ENCODE results near the gene RACGAP1. TPM values are rescaled to one million over a fixed set of nuclear protein-coding genes. Genes with fewer than 3 reads are reported as not detected.

The RACGAP1 gene
- total and polyA plus RNA-seq, 2 of the 8 experiments (the other 6 are each of a cell fraction or from before 2014, with no cell fraction given) = 18.0 to 66.3 TPM

DNA sequence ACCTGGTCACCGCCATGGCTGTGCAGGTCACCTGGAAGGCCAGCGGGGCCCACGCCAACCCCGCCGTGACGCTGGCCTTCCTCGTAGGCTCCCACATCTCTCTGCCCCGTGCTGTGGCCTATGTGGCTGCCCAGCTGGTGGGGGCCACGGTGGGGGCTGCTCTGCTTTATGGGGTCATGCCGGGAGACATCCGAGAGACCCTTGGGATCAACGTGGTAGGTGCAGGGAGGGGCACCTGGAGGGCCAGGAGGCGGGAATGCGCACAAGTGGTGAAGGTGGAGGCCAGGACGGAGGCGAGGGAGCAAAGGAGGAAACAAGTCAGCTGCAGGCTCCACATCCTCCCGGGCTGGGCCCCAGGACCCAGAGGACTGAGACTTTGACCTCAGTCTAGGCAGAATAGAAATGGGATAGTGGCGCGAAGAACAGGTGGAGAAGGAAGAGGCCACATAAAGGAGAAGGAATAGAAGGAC, 51.9 kb downstream of the RACGAP1 start (continued):
- TF ChIP-seq, protein P1, sequence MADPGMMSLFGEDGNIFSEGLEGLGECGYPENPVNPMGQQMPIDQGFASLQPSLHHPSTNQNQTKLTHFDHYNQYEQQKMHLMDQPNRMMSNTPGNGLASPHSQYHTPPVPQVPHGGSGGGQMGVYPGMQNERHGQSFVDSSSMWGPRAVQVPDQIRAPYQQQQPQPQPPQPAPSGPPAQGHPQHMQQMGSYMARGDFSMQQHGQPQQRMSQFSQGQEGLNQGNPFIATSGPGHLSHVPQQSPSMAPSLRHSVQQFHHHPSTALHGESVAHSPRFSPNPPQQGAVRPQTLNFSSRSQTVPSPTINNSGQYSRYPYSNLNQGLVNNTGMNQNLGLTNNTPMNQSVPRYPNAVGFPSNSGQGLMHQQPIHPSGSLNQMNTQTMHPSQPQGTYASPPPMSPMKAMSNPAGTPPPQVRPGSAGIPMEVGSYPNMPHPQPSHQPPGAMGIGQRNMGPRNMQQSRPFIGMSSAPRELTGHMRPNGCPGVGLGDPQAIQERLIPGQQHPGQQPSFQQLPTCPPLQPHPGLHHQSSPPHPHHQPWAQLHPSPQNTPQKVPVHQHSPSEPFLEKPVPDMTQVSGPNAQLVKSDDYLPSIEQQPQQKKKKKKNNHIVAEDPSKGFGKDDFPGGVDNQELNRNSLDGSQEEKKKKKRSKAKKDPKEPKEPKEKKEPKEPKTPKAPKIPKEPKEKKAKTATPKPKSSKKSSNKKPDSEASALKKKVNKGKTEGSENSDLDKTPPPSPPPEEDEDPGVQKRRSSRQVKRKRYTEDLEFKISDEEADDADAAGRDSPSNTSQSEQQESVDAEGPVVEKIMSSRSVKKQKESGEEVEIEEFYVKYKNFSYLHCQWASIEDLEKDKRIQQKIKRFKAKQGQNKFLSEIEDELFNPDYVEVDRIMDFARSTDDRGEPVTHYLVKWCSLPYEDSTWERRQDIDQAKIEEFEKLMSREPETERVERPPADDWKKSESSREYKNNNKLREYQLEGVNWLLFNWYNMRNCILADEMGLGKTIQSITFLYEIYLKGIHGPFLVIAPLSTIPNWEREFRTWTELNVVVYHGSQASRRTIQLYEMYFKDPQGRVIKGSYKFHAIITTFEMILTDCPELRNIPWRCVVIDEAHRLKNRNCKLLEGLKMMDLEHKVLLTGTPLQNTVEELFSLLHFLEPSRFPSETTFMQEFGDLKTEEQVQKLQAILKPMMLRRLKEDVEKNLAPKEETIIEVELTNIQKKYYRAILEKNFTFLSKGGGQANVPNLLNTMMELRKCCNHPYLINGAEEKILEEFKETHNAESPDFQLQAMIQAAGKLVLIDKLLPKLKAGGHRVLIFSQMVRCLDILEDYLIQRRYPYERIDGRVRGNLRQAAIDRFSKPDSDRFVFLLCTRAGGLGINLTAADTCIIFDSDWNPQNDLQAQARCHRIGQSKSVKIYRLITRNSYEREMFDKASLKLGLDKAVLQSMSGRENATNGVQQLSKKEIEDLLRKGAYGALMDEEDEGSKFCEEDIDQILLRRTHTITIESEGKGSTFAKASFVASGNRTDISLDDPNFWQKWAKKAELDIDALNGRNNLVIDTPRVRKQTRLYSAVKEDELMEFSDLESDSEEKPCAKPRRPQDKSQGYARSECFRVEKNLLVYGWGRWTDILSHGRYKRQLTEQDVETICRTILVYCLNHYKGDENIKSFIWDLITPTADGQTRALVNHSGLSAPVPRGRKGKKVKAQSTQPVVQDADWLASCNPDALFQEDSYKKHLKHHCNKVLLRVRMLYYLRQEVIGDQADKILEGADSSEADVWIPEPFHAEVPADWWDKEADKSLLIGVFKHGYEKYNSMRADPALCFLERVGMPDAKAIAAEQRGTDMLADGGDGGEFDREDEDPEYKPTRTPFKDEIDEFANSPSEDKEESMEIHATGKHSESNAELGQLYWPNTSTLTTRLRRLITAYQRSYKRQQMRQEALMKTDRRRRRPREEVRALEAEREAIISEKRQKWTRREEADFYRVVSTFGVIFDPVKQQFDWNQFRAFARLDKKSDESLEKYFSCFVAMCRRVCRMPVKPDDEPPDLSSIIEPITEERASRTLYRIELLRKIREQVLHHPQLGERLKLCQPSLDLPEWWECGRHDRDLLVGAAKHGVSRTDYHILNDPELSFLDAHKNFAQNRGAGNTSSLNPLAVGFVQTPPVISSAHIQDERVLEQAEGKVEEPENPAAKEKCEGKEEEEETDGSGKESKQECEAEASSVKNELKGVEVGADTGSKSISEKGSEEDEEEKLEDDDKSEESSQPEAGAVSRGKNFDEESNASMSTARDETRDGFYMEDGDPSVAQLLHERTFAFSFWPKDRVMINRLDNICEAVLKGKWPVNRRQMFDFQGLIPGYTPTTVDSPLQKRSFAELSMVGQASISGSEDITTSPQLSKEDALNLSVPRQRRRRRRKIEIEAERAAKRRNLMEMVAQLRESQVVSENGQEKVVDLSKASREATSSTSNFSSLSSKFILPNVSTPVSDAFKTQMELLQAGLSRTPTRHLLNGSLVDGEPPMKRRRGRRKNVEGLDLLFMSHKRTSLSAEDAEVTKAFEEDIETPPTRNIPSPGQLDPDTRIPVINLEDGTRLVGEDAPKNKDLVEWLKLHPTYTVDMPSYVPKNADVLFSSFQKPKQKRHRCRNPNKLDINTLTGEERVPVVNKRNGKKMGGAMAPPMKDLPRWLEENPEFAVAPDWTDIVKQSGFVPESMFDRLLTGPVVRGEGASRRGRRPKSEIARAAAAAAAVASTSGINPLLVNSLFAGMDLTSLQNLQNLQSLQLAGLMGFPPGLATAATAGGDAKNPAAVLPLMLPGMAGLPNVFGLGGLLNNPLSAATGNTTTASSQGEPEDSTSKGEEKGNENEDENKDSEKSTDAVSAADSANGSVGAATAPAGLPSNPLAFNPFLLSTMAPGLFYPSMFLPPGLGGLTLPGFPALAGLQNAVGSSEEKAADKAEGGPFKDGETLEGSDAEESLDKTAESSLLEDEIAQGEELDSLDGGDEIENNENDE (IDR thresholded peaks at IDR 0.05; ENCODE audit: insufficient replicate concordance, low read length) = no peak
- no peak for TF ChIP-seq CBX8 (IDR thresholded peaks at IDR 0.05; ENCODE audit: borderline replicate concordance, low read depth, low read length)
- TF ChIP-seq MAX (IDR thresholded peaks at IDR 0.05) = no peak
- no peak for TF ChIP-seq RFX5 (IDR thresholded peaks at IDR 0.05; ENCODE audit: borderline replicate concordance, low read depth, low read length)
- TF ChIP-seq CEBPB (IDR thresholded peaks at IDR 0.05; ENCODE audit: low read depth, low read length) = no peak
- no peak for TF ChIP-seq GABPA (IDR thresholded peaks at IDR 0.05; ENCODE audit: borderline replicate concordance, insufficient read depth, low read length)
